HG03457 (cell line): ENCODE data around the gene HMX3.

ENCODE experiments used
- ATAC-seq: cut with Tn5 transposase; IDR thresholded peaks from one replicate; pipeline ENCODE4 v1.9.1; 2021; ENCODE audit warnings: moderate number of reproducible peaks; ENCODE audit not compliant: unreplicated experiment

HMX3 gene

GRCh38 chr10:123147635-123148413 is 12.1 kb downstream of the HMX3 start, which contains the start of gene HMX2:
Gene HMX2 (plus strand): TSS chr10:123148136. CDS start chr10:123148379, 243 bp downstream.
- ATAC-seq, result no peak

- ATAC-seq, result no peak
These were observed 12.8 kb downstream of the HMX3 start for GRCh38 chr10:123148414-123149161.

DNA sequence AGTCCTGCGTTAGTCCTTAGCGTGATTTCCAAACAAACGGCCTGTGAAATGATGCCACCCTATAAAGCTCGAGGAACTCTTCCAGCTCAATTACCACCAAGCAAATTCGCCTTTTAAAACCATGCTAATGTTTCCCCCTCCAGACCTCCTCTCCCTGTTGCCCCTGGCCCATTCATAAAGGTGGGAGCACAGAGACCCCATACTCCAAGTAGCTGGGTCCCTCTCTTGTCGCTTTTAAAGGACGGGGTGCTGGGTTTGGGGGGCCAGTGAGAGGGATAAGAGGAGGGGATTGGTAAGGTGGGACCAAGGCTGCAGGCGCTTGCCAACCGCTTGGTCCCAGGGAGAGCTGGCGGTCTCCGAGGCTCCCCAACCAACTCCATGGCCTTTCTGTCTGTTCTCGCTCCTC is 13.4 kb downstream of the HMX3 start:
- no peak for ATAC-seq

GRCh38 chr10:123149568-123150270 is 13.9 kb downstream of the HMX3 start:
- no peak for ATAC-seq

- no peak for ATAC-seq
These were observed 14.7 kb downstream of the HMX3 start for GRCh38 chr10:123150271-123150985.

DNA sequence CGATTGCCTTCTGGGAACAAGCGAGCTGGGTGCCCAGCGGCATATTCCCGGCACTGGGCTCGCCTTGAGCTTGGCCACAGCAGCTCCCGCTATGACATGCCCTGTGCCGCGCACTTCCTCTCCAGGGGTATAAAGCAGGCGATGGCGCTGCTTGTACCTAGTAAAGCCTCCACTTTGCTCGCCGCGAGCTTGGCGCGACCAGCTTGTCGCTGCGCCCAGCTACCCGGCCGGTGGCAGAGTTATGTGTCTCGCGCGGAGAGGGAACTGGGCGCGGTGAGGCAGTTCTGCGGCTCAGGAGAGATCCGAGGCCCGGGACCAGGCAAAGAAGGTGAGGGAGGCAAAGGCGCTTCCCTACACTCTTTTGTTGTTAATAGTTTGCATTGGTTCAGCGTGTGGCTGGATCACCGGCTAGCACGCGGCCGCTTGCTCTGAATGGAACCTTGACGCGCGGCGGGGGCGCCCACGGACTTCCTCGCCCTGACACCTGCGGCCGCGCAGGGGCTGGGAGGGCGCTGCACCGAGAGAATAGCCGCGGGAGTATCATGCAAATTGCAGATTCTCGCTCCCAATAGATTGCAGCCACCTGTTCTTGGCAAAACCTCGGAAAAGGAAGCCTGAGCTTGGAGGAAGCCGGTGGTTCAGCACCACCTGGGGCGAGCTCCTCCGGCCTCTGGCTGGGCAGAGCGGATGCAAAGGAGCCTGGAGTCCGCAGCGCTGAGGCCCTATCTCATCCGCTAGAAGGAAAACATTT is 15.4 kb downstream of the HMX3 start:
- no peak for ATAC-seq

DNA sequence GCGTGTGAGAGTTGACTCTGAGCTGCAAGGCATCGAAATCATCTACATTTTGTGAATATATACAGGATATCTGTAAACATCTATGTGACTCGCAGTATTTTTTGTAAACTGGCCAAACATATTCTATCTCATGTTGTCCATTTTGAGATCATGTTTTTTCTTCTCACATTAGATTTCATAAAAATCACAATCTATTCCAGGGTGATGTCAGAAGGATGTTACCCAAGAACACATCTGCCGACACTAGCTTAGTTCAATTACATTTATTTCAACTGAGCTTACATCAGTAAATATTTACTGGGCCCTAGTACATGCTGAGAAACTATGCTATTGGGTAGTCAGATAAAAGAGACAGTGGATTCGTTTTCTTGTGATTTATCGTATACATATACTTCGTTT is 16.0 kb downstream of the HMX3 start:
- no peak for ATAC-seq

DNA sequence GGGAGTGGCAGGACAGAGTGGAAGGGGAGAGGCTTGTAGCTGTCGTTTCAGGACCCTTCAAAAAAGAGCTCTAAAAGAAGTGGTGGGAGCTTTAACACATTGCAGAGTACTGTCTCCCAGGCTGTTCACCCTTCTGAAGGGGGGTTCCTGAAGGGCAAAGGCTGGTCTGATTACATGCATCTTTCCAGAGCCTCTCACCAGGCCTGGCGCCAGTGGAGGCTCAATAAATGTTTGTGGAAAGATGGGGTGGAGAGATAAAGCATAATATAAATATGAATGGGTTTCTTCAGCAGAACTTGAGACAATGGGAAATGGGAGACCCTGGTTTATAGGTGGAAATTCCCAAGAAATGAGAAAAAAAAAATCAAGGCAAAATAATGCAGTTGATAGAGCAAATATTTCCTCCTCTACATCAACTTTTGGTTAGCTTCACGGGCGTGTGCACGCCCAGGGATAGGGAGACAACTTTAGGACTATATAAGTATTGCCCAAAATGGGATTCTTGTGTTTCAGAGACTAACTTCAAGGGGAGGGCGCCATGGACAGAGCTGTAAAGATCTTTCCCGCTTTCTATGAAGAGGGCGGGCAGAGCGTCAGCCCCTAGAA is 17.8 kb downstream of the HMX3 start:
- no peak for ATAC-seq

GRCh38 chr10:123154092-123154710 is 18.4 kb downstream of the HMX3 start, which contains the start of gene BUB3:
Gene BUB3 (plus strand): TSS chr10:123154402. CDS start chr10:123154918, 516 bp downstream.
- ATAC-seq, result peak; percentile 88

GRCh38 chr10:123154711-123155505 is 19.1 kb downstream of the HMX3 start:
- ATAC-seq, result peak; percentile 34

- ATAC-seq, result no peak
These were observed 20.3 kb downstream of the HMX3 start for GRCh38 chr10:123156078-123156477.

GRCh38 chr10:123157210-123157609 is 21.4 kb downstream of the HMX3 start:
- ATAC-seq, result no peak

DNA sequence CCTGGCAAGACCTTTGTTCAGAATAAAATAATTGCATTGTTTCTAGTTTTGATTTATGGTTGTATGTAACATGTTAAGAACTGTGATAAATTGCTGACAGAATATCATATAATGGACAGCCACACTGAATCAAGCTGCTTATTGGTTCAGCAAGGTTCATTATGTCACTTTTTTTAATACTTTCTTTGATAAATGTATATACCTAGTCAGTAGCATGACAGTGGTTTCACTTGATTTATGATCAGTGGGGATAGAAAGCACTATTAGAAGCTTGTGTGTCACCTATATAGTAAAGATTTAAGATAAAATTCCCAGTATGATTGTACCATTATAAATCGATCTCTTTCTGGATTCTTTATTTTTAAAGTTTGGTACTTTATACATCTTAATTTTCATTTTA is 22.9 kb downstream of the HMX3 start:
- ATAC-seq, result no peak

- ATAC-seq, result no peak
These were observed 24.7 kb downstream of the HMX3 start for GRCh38 chr10:123160311-123160980.

DNA sequence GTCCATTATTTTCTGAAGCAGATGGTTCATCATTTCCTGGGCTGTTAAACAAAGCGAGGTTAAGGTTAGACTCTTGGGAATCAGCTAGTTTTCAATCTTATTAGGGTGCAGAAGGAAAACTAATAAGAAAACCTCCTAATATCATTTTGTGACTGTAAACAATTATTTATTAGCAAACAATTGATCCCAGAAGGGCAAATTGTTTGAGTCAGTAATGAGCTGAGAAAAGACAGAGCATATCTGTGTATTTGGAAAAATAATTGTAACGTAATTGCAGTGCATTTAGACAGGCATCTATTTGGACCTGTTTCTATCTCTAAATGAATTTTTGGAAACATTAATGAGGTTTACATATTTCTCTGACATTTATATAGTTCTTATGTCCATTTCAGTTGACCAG is 28.5 kb downstream of the HMX3 start:
- no peak for ATAC-seq

DNA sequence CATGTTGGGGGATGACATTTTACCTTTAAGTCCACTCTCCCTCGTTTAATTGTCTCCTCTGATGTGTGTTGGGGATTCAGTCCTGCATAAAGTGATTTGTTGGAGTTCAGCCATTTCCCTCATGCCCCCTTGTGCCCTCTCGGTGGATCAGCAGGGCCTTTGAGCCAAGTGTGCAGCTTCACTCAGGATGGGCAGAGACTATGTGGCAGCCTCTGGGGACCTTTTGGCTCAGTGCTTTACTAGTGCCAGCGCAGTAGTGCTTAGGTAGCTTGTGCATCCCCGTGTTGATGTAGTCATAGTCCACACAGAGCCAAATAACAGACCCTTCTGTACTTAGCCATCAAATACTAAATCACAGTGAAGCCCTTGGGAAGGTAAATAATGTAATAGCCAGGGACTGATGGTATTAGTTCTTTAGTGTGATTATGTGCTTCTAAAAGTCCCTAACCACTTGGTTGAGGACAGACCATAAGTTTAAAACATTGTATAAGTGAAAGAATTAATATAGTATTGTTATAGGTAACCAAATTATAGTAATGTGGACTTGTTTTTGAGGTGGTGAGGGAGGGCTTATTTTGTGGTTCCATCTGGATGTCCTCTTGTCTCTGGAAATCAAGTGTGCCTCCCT is 29.8 kb downstream of the HMX3 start:
- ATAC-seq, result no peak

DNA sequence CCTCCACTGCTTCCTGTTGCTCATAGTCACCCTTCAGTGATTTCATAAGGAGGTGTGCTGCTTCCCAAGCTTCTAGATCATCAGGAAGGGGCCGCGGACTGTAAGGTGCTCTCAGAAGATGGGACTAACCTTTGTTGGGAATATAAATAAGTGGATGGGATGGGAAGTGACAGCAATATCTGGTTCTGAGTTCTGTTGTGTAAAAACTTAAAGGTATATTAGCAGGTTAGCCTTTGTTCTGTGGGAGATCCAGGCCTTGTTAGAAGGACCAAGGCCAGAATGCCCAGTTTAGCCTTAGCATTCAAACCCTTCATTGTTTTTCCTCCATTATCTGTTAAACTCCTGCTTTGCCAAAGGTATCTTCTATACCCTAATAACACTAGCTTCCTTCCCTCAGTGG is 30.8 kb downstream of the HMX3 start:
- no peak for ATAC-seq
